HUES64 (cell line): ENCODE data around the gene CMTM1. TPM values are rescaled to one million over a fixed set of nuclear protein-coding genes. Genes with fewer than 3 reads are reported as not detected.
A peak's percentile ranks its signal among the peaks of the same experiment; 100 is the strongest.

ENCODE experiments used
- H3K27ac ChIP-seq: 2 replicates; pipeline ENCODE4 v1.7.0; 2013; ENCODE audit warnings: low read depth, low read length, inconsistent platforms
- H3K27me3 ChIP-seq: 2 replicates; pipeline ENCODE4 v1.6.1; 2013; ENCODE audit warnings: mild to moderate bottlenecking, low read length; ENCODE audit not compliant: insufficient read depth
- H3K36me3 ChIP-seq: 2 replicates; pipeline ENCODE4 v1.6.1; 2013; ENCODE audit warnings: mild to moderate bottlenecking, low read length; ENCODE audit not compliant: insufficient read depth
- H3K4me1 ChIP-seq: 2 replicates; pipeline ENCODE4 v1.6.1; 2013; ENCODE audit warnings: mild to moderate bottlenecking, low read length, moderate library complexity; ENCODE audit not compliant: insufficient read depth
- H3K4me3 ChIP-seq: 2 replicates; pipeline ENCODE4 v1.5.1; 2013; ENCODE audit warnings: mild to moderate bottlenecking, low read length, moderate library complexity
- H3K9ac ChIP-seq: 2 replicates; pipeline ENCODE4 v1.6.1; 2013; ENCODE audit warnings: mild to moderate bottlenecking, low read depth, low read length
- H3K9me3 ChIP-seq: 2 replicates; pipeline ENCODE4 v1.6.1; 2013; ENCODE audit warnings: low read depth, low read length; ENCODE audit not compliant: insufficient read depth
- WGBS: fragments of 150-250, 120-280 bp; methylation state at CpG from one replicate; pipeline ENCODE4 v1.1.7; 2013; ENCODE audit warnings: missing lambda C conversion rate; 5-methylcytosine and 5-hydroxymethylcytosine counted together
- polyA plus RNA-seq, 2 experiments: library from polyadenylated mRNA; stranded (reverse); fragments of 50-300 nt; gene quantifications; one replicate each; pipeline ENCODE4 v1.2.3, GENCODE V29; 2013

CMTM1 gene
- polyA plus RNA-seq (2013, experiment 1 of 2) = 2.7 TPM
- 4.2 TPM for polyA plus RNA-seq (2013, experiment 2 of 2)

- Histone ChIP-seq H3K36me3 (peaks cover 6% of the 10 kb centered on the region; the same call in 1 of the 2 replicates), H3K9me3 (no peaks in the 10 kb centered on the region), H3K27me3 (no peaks in the 10 kb centered on the region), H3K4me3 (no peak within 1 kb of the TSS), H3K4me1 (no peaks in the 10 kb centered on the region), H3K27ac (no peak within 1 kb of the TSS), H3K9ac (no peak within 1 kb of the TSS)
- 94% methylated on average over 54 of the region's 54 CpGs for WGBS
Observed at GRCh38 chr16:66566051-66566901, at the start of gene CMTM1. CMTM1 (plus strand) TSS chr16:66566439; CDS start chr16:66566514, 75 bp downstream.

GRCh38 chr16:66516509-66516807 lies 49.8 kb upstream of the CMTM1 start:
- Histone ChIP-seq H3K27me3 (no peaks in the 10 kb centered on the region), H3K4me1 (peaks cover 27% of the 10 kb centered on the region), H3K9me3 (no peaks in the 10 kb centered on the region), H3K4me3 (no peak overlapping the region), H3K9ac (no peak overlapping the region), H3K27ac (no peak overlapping the region), H3K36me3 (no peaks in the 10 kb centered on the region)
- 90% methylated on average over 8 of the region's 8 CpGs for WGBS

GRCh38 chr16:66516808-66517585 lies 49.2 kb upstream of the CMTM1 start:
- Histone ChIP-seq H3K36me3 (no peaks in the 10 kb centered on the region), H3K9ac (no peak overlapping the region), H3K27me3 (no peaks in the 10 kb centered on the region), H3K4me1 (peaks cover 21% of the 10 kb centered on the region), H3K4me3 (no peak overlapping the region), H3K9me3 (no peaks in the 10 kb centered on the region), H3K27ac (peak overlapping the region; percentile 7)
- 66% methylated on average over 15 of the region's 15 CpGs for WGBS

GRCh38 chr16:66517586-66518263 lies 48.5 kb upstream of the CMTM1 start:
- Histone ChIP-seq H3K4me3 (no peak overlapping the region), H3K27ac (no peak overlapping the region; the same call in 1 of the 2 replicates), H3K4me1 (peaks cover 14% of the 10 kb centered on the region; the same call in 1 of the 2 replicates), H3K27me3 (no peaks in the 10 kb centered on the region), H3K9me3 (no peaks in the 10 kb centered on the region), H3K9ac (no peak overlapping the region), H3K36me3 (no peaks in the 10 kb centered on the region)
- WGBS = 89% methylated on average over 8 of the region's 8 CpGs

GRCh38 chr16:66519482-66520373 lies 46.5 kb upstream of the CMTM1 start:
- 84% methylated on average over 11 of the region's 11 CpGs for WGBS
- H3K27ac ChIP-seq = no peak overlapping the region
- peaks cover 10% of the 10 kb centered on the region; the same call in 1 of the 2 replicates for H3K4me1 ChIP-seq
- H3K9me3 ChIP-seq = no peaks in the 10 kb centered on the region
- H3K9ac ChIP-seq = no peak overlapping the region
- H3K36me3 ChIP-seq = no peaks in the 10 kb centered on the region
- H3K4me3 ChIP-seq = no peak overlapping the region
- no peaks in the 10 kb centered on the region for H3K27me3 ChIP-seq

- Histone ChIP-seq H3K27me3 (no peaks in the 10 kb centered on the region), H3K4me1 (peaks cover 10% of the 10 kb centered on the region; the same call in 1 of the 2 replicates), H3K36me3 (no peaks in the 10 kb centered on the region), H3K9me3 (no peaks in the 10 kb centered on the region), H3K4me3 (no peak overlapping the region), H3K27ac (no peak overlapping the region), H3K9ac (no peak overlapping the region)
- 92% methylated on average over 14 of the region's 14 CpGs for WGBS
Observed at GRCh38 chr16:66520406-66521170, 45.7 kb upstream of the CMTM1 start.

GRCh38 chr16:66521252-66521713 lies 45.0 kb upstream of the CMTM1 start:
- no peak overlapping the region for H3K4me3 ChIP-seq
- no peaks in the 10 kb centered on the region for H3K9me3 ChIP-seq
- 96% methylated on average over 5 of the region's 5 CpGs for WGBS
- no peaks in the 10 kb centered on the region for H3K36me3 ChIP-seq
- H3K27ac ChIP-seq = no peak overlapping the region
- no peak overlapping the region for H3K9ac ChIP-seq
- H3K27me3 ChIP-seq = no peaks in the 10 kb centered on the region
- H3K4me1 ChIP-seq = peaks cover 10% of the 10 kb centered on the region; the same call in 1 of the 2 replicates

- no peak overlapping the region for H3K9ac ChIP-seq
Observed at GRCh38 chr16:66521951-66522771, 44.1 kb upstream of the CMTM1 start.

GRCh38 chr16:66522816-66523590 lies 43.2 kb upstream of the CMTM1 start:
- no peak overlapping the region for H3K4me3 ChIP-seq
- H3K4me1 ChIP-seq = no peaks in the 10 kb centered on the region
- no peak overlapping the region for H3K27ac ChIP-seq
- H3K9me3 ChIP-seq = no peaks in the 10 kb centered on the region
- H3K27me3 ChIP-seq = no peaks in the 10 kb centered on the region
- H3K9ac ChIP-seq = no peak overlapping the region
- H3K36me3 ChIP-seq = no peaks in the 10 kb centered on the region
- WGBS = 94% methylated on average over 11 of the region's 11 CpGs

More at GRCh38 chr16:66521951-66522771, 44.1 kb upstream of the CMTM1 start:
- no peaks in the 10 kb centered on the region for H3K9me3 ChIP-seq
- no peaks in the 10 kb centered on the region for H3K27me3 ChIP-seq
- 90% methylated on average over 17 of the region's 17 CpGs for WGBS
- no peaks in the 10 kb centered on the region for H3K36me3 ChIP-seq
- no peak overlapping the region for H3K27ac ChIP-seq
- H3K4me3 ChIP-seq = no peak overlapping the region
- peaks cover 5% of the 10 kb centered on the region; the same call in 1 of the 2 replicates for H3K4me1 ChIP-seq
